Hypothalamus (tissue), 51 donors: ENCODE data around the gene CRLF1.

Experiments
- DNase-seq, 51 donors: peaks; one replicate each; lab custom pipeline; 2025; lab: John Stamatoyannopoulos, UW

Gene CRLF1

GRCh38 chr19:18637673-18638630 lies 31.4 kb upstream of the CRLF1 start:
- DNase-seq = peak in 6 of 51 donors; percentile 6 to 28 (median 22)

- no peak for DNase-seq
These were observed 30.5 kb upstream of the CRLF1 start, which contains the start of gene KLHL26 for GRCh38 chr19:18636969-18637629. Gene KLHL26, plus strand, starts transcription at chr19:18637028. Its CDS starts 27 bp downstream, at chr19:18637055.

- DNase-seq = peak; percentile 59 to 99 (median 95)
These were observed 29.8 kb upstream of the CRLF1 start for GRCh38 chr19:18636183-18636968.

- no peak for DNase-seq
These were observed 29.2 kb upstream of the CRLF1 start for GRCh38 chr19:18635831-18636182.

- peak in 1 of 51 donors; percentile 13 for DNase-seq
These were observed 28.2 kb upstream of the CRLF1 start for GRCh38 chr19:18634612-18635297.

GRCh38 chr19:18633321-18633720 lies 26.7 kb upstream of the CRLF1 start:
- no peak for DNase-seq

- DNase-seq = peak in 18 of 51 donors; percentile 7 to 79 (median 36)
These were observed 22.8 kb upstream of the CRLF1 start for GRCh38 chr19:18629166-18630088.

- DNase-seq = peak in 6 of 51 donors; percentile 9 to 39 (median 20)
These were observed 20.3 kb upstream of the CRLF1 start for GRCh38 chr19:18626906-18627305.

GRCh38 chr19:18620902-18621301 lies 14.3 kb upstream of the CRLF1 start:
- DNase-seq = no peak

GRCh38 chr19:18620311-18620710 lies 13.7 kb upstream of the CRLF1 start:
- DNase-seq = no peak

GRCh38 chr19:18618236-18618635 lies 11.6 kb upstream of the CRLF1 start:
- DNase-seq = no peak

- DNase-seq = no peak
These were observed 11.0 kb upstream of the CRLF1 start for GRCh38 chr19:18617562-18617961.

- DNase-seq = no peak
These were observed 9.4 kb upstream of the CRLF1 start for GRCh38 chr19:18616023-18616422.

GRCh38 chr19:18613589-18614234 lies 7.1 kb upstream of the CRLF1 start:
- peak in 4 of 51 donors; percentile 5 to 36 (median 21) for DNase-seq

GRCh38 chr19:18612772-18613588 lies 6.4 kb upstream of the CRLF1 start, which contains the start of gene TMEM59L:
Gene TMEM59L, plus strand, starts transcription at chr19:18612870. Its CDS starts 89 bp downstream, at chr19:18612959.
- peak in 42 of 51 donors; percentile 8 to 77 (median 43) for DNase-seq

GRCh38 chr19:18612051-18612771 lies 5.6 kb upstream of the CRLF1 start:
- peak in 2 of 51 donors; percentile 50 to 51 for DNase-seq
